ENCODE measurements around the gene ATP5PF. TPM values are rescaled to one million over a fixed set of nuclear protein-coding genes. Genes with fewer than 3 reads are reported as not detected.
"Not testable (repeated sequence)": the region's sequence is repeated elsewhere in the genome, so short reads cannot be mapped to it uniquely, and the experiment has no call there.

The ATP5PF gene
- total and polyA plus RNA-seq, 2 donors from 2014 or later = 117 to 998 TPM

- no peaks in the 10 kb centered on the region for H3K9me3 ChIP-seq (ENCODE audit: control insufficient read depth in 2 of 3, insufficient read depth in 1 of 3, low read length in 3 of 3)
- no peak for TF ChIP-seq CTCF (IDR thresholded peaks at IDR 0.05; ENCODE audit: borderline replicate concordance, extremely low read depth, insufficient read depth)
- no peak overlapping the region for H3K4me3 ChIP-seq (ENCODE audit: low read length in 3 of 3)
- no peak for FAIRE-seq
- no peaks in the 10 kb centered on the region for H3K27me3 ChIP-seq (ENCODE audit: control insufficient read depth, insufficient read depth, low read length)
- H3K4me1 ChIP-seq (ENCODE audit: control insufficient read depth in 2 of 3, insufficient read depth in 2 of 3, low read depth in 1 of 3, low read length in 3 of 3) = no peaks in the 10 kb centered on the region
- peaks cover 2 to 11% (median 5%) of the 10 kb centered on the region in 3 donors for H3K36me3 ChIP-seq (ENCODE audit: control insufficient read depth in 2 of 3, insufficient read depth in 3 of 3, low read length in 3 of 3)
- intact Hi-C loops (cut with DNase I) = no loop called here
- H3K9ac ChIP-seq (ENCODE audit: low read length in 3 of 3) = no peak overlapping the region
- no peak overlapping the region for H3K27ac ChIP-seq (ENCODE audit: low read depth in 2 of 2, low read length in 2 of 2)
- peak in 1 of 5 donors; percentile 14 for DNase-seq
These were observed 17.1 kb downstream of the ATP5PF start for GRCh38 chr21:25717491-25718147.

GRCh38 chr21:25714066-25714465, 20.6 kb downstream of the ATP5PF start:
- DNase-seq; H3K27me3 ChIP-seq (ENCODE audit: control insufficient read depth, insufficient read depth, low read length); FAIRE-seq; H3K9ac ChIP-seq (ENCODE audit: low read length in 3 of 3); H3K36me3 ChIP-seq (ENCODE audit: control insufficient read depth in 2 of 3, insufficient read depth in 3 of 3, low read length in 3 of 3); H3K27ac ChIP-seq (ENCODE audit: low read depth in 2 of 2, low read length in 2 of 2); H3K4me3 ChIP-seq (ENCODE audit: low read length in 3 of 3); intact Hi-C loops (cut with DNase I); H3K9me3 ChIP-seq (ENCODE audit: control insufficient read depth in 2 of 3, insufficient read depth in 1 of 3, low read length in 3 of 3); H3K4me1 ChIP-seq (ENCODE audit: control insufficient read depth in 2 of 3, insufficient read depth in 2 of 3, low read depth in 1 of 3, low read length in 3 of 3): not testable (repeated sequence)

GRCh38 chr21:25710550-25710949, 24.2 kb downstream of the ATP5PF start:
- no peaks in the 10 kb centered on the region for H3K27me3 ChIP-seq (ENCODE audit: control insufficient read depth, insufficient read depth, low read length)
- H3K9ac ChIP-seq (ENCODE audit: low read length in 3 of 3) = no peak overlapping the region
- H3K9me3 ChIP-seq (ENCODE audit: control insufficient read depth in 2 of 3, insufficient read depth in 1 of 3, low read length in 3 of 3) = no peaks in the 10 kb centered on the region
- intact Hi-C loops (cut with DNase I) = no loop called here
- H3K4me3 ChIP-seq (ENCODE audit: low read length in 3 of 3) = no peak overlapping the region
- DNase-seq = no peak
- TF ChIP-seq CTCF (IDR thresholded peaks at IDR 0.05; ENCODE audit: borderline replicate concordance, extremely low read depth, insufficient read depth) = no peak
- no peaks in the 10 kb centered on the region for H3K4me1 ChIP-seq (ENCODE audit: control insufficient read depth in 2 of 3, insufficient read depth in 2 of 3, low read depth in 1 of 3, low read length in 3 of 3)
- H3K27ac ChIP-seq (ENCODE audit: low read depth in 2 of 2, low read length in 2 of 2) = no peak overlapping the region
- peaks cover 0 to 3% (median 0%) of the 10 kb centered on the region in 3 donors for H3K36me3 ChIP-seq (ENCODE audit: control insufficient read depth in 2 of 3, insufficient read depth in 3 of 3, low read length in 3 of 3)
- no peak for FAIRE-seq

GRCh38 chr21:25709684-25710265, 24.9 kb downstream of the ATP5PF start:
- intact Hi-C loops (cut with DNase I) = loop anchor here (10.0 kb wide), 1 partner anchor 95 kb away; no protein-coding TSS in a partner anchor
- Histone ChIP-seq H3K27ac (ENCODE audit: low read depth in 2 of 2, low read length in 2 of 2) (no peak overlapping the region), H3K9ac (ENCODE audit: low read length in 3 of 3) (no peak overlapping the region), H3K36me3 (ENCODE audit: control insufficient read depth in 2 of 3, insufficient read depth in 3 of 3, low read length in 3 of 3) (no peaks in the 10 kb centered on the region), H3K9me3 (ENCODE audit: control insufficient read depth in 2 of 3, insufficient read depth in 1 of 3, low read length in 3 of 3) (no peaks in the 10 kb centered on the region), H3K4me1 (ENCODE audit: control insufficient read depth in 2 of 3, insufficient read depth in 2 of 3, low read depth in 1 of 3, low read length in 3 of 3) (no peaks in the 10 kb centered on the region), H3K4me3 (ENCODE audit: low read length in 3 of 3) (no peak overlapping the region), H3K27me3 (ENCODE audit: control insufficient read depth, insufficient read depth, low read length) (no peaks in the 10 kb centered on the region)
- DNase-seq (no peak), FAIRE-seq (no peak)
- TF ChIP-seq CTCF (IDR thresholded peaks at IDR 0.05; ENCODE audit: borderline replicate concordance, extremely low read depth, insufficient read depth) = no peak

All from kidney (tissue), 14 donors.